Liver (tissue), 9 donors: Measurements from ENCODE around the gene ARHGEF1. TPM values are rescaled to one million over a fixed set of nuclear protein-coding genes. Genes with fewer than 3 reads are reported as not detected.

Experiments used
- DNase-seq: peaks from one replicate; pipeline ENCODE4 v3.0.0-alpha.2; 2017; ENCODE audit warnings: low spot score
- H3K27ac ChIP-seq, 2 donors: one replicate each; pipeline ENCODE4 v1.7.0; 2013; ENCODE audit warnings: inconsistent platforms in 2 of 2, low read length in 2 of 2, control low read depth in 1 of 2, low read depth in 1 of 2, mild to moderate bottlenecking in 1 of 2
- H3K27me3 ChIP-seq, 4 donors: one replicate each; pipeline versions ENCODE4 v1.6.1 to v1.7.0; 2013; ENCODE audit warnings: low read length in 3 of 4, inconsistent platforms in 1 of 4, mild to moderate bottlenecking in 1 of 4, moderate library complexity in 1 of 4; ENCODE audit not compliant: control insufficient read depth in 4 of 4, insufficient read depth in 4 of 4
- H3K36me3 ChIP-seq, 4 donors: one replicate each; pipeline versions ENCODE4 v1.6.1 to v1.7.0; 2013; ENCODE audit warnings: low read length in 3 of 4, mild to moderate bottlenecking in 3 of 4, low read depth in 1 of 4, moderate library complexity in 1 of 4; ENCODE audit not compliant: control insufficient read depth in 4 of 4, insufficient read depth in 3 of 4
- H3K4me1 ChIP-seq, 4 donors: one replicate each; pipeline versions ENCODE4 v1.6.1 to v1.7.0; 2013; ENCODE audit warnings: low read length in 3 of 4, mild to moderate bottlenecking in 3 of 4, moderate library complexity in 1 of 4; ENCODE audit not compliant: control insufficient read depth in 4 of 4, insufficient read depth in 4 of 4
- H3K4me3 ChIP-seq, 3 donors: one replicate each; pipeline versions ENCODE4 v1.6.1 to v1.7.0; 2013; ENCODE audit warnings: low read length in 3 of 3, control low read depth in 1 of 3, low read depth in 1 of 3, mild to moderate bottlenecking in 1 of 3
- H3K9ac ChIP-seq, 2 donors: one replicate each; pipeline ENCODE4 v1.7.0; 2013; ENCODE audit warnings: low read length in 2 of 2, mild to moderate bottlenecking in 2 of 2, moderate library complexity in 2 of 2, control low read depth in 1 of 2, low read depth in 1 of 2
- H3K9me3 ChIP-seq, 4 donors: one replicate each; pipeline versions ENCODE4 v1.6.1 to v1.7.0; 2013; ENCODE audit warnings: low read length in 3 of 4; ENCODE audit not compliant: control insufficient read depth in 4 of 4
- ATF3 ChIP-seq: IDR thresholded peaks from 2 replicates; pipeline ENCODE4 v1.6.1; 2016; ENCODE audit warnings: antibody characterized with exemption
- EGR1 ChIP-seq, 2 donors: IDR thresholded peaks; 2 replicates each; pipeline ENCODE4 v1.6.1; 2016 to 2018; ENCODE audit warnings: antibody characterized with exemption in 2 of 2, low read depth in 2 of 2
- HNF4A ChIP-seq, 2 donors: conservative IDR thresholded peaks; 2 replicates each; pipeline ENCODE4 v1.6.1; 2016; ENCODE audit warnings: antibody characterized with exemption in 2 of 2, mild to moderate bottlenecking in 2 of 2
- HNF4G ChIP-seq: IDR thresholded peaks from 2 replicates; pipeline ENCODE4 v1.6.1; 2016; ENCODE audit warnings: antibody characterized with exemption
- JUND ChIP-seq, 2 donors: IDR thresholded peaks; 2 replicates each; pipeline ENCODE4 v1.6.1; 2016; ENCODE audit warnings: antibody characterized with exemption in 2 of 2
- MAX ChIP-seq: IDR thresholded peaks from 2 replicates; pipeline ENCODE4 v1.6.1; 2016; ENCODE audit warnings: antibody characterized with exemption
- RAD21 ChIP-seq, 2 donors: IDR thresholded peaks; 2 replicates each; pipeline ENCODE4 v1.6.1; 2016; ENCODE audit warnings: antibody characterized with exemption in 2 of 2, mild to moderate bottlenecking in 2 of 2
- SP1 ChIP-seq: IDR thresholded peaks from 2 replicates; pipeline ENCODE4 v1.6.1; 2018; ENCODE audit warnings: antibody characterized with exemption, mild to moderate bottlenecking
- ZBTB33 ChIP-seq: IDR thresholded peaks from 2 replicates; pipeline ENCODE4 v1.6.1; 2016; ENCODE audit warnings: antibody characterized with exemption
- WGBS: extraction: QIAGEN DNeasy Blood & Tissue Kit; methylation state at CpG from one replicate; pipeline ENCODE4 v1.1.7; 2013; 5-methylcytosine and 5-hydroxymethylcytosine counted together
- polyA plus RNA-seq, 2 donors: library from polyadenylated mRNA; stranded (reverse) in 1 of 2; unstranded in 1 of 2; fragments of 200-250 nt in 1 of 2; fragments of >200 nt in 1 of 2; fragmentation: Nextera tagmentation in 1 of 2; extraction: Ambion mirVana in 1 of 2; gene quantifications; one replicate each; pipeline versions ENCODE4 v1.2.1 to v1.2.3, GENCODE V29; 2013 to 2015
- total RNA-seq, 2 donors: library from RNA; depleted of rRNA; stranded (reverse); fragments of >200 nt; gene quantifications; one replicate each; pipeline ENCODE4 v1.2.3, GENCODE V29; 2014
- TF ChIP-seq, protein P1 (sequence below): IDR thresholded peaks from 2 replicates; pipeline ENCODE4 v1.6.1; 2016; ENCODE audit warnings: antibody characterized with exemption, mild to moderate bottlenecking
- TF ChIP-seq, protein P2 (sequence below): fragments of 150-350 bp; IDR thresholded peaks from 2 replicates; pipeline ENCODE4 v1.5.1; 2017; ENCODE audit warnings: improper control_type of control experiment, low read depth, low read length; ENCODE audit not compliant: missing input control
- donor health status: healthy.
- donor health status: healthy.
- donor health status: healthy.
- donor health status: healthy.
- donor health status: healthy.

ARHGEF1 gene
- total and polyA plus RNA-seq, 4 donors: 13.2 to 30.1 (median 18.5) TPM

GRCh38 chr19:41928754-41929535 lies 46.0 kb downstream of the ARHGEF1 start:
- WGBS: 4% methylated on average over 29 of the region's 29 CpGs
- peak overlapping the region in 1 of 3 donors; percentile 39 for H3K4me3 ChIP-seq
- peaks cover 6 to 11% (median 8%) of the 10 kb centered on the region in 4 donors for H3K4me1 ChIP-seq
- DNase-seq: no peak
- TF ChIP-seq HNF4G (no peak), ZBTB33 (no peak)
- no peaks in the 10 kb centered on the region for H3K9me3 ChIP-seq
- H3K27ac ChIP-seq: no peak overlapping the region
- no peak overlapping the region for H3K9ac ChIP-seq
- H3K27me3 ChIP-seq: peaks cover 0 to 16% (median 10%) of the 10 kb centered on the region in 4 donors
- H3K36me3 ChIP-seq: no peaks in the 10 kb centered on the region

- peaks cover 6 to 11% (median 8%) of the 10 kb centered on the region in 4 donors for H3K4me1 ChIP-seq
- H3K27me3 ChIP-seq: peaks cover 0 to 19% (median 10%) of the 10 kb centered on the region in 4 donors
- TF ChIP-seq RAD21 (IDR thresholded peaks at IDR 0.05) (no peak), EGR1 (IDR thresholded peaks at IDR 0.05; ENCODE audit: low read depth in 2 of 2) (no peak), HNF4A (conservative IDR thresholded peaks at IDR 0.05) (no peak), MAX (no peak), JUND (IDR thresholded peaks at IDR 0.05) (no peak), ATF3 (no peak)
- TF ChIP-seq, protein P1, sequence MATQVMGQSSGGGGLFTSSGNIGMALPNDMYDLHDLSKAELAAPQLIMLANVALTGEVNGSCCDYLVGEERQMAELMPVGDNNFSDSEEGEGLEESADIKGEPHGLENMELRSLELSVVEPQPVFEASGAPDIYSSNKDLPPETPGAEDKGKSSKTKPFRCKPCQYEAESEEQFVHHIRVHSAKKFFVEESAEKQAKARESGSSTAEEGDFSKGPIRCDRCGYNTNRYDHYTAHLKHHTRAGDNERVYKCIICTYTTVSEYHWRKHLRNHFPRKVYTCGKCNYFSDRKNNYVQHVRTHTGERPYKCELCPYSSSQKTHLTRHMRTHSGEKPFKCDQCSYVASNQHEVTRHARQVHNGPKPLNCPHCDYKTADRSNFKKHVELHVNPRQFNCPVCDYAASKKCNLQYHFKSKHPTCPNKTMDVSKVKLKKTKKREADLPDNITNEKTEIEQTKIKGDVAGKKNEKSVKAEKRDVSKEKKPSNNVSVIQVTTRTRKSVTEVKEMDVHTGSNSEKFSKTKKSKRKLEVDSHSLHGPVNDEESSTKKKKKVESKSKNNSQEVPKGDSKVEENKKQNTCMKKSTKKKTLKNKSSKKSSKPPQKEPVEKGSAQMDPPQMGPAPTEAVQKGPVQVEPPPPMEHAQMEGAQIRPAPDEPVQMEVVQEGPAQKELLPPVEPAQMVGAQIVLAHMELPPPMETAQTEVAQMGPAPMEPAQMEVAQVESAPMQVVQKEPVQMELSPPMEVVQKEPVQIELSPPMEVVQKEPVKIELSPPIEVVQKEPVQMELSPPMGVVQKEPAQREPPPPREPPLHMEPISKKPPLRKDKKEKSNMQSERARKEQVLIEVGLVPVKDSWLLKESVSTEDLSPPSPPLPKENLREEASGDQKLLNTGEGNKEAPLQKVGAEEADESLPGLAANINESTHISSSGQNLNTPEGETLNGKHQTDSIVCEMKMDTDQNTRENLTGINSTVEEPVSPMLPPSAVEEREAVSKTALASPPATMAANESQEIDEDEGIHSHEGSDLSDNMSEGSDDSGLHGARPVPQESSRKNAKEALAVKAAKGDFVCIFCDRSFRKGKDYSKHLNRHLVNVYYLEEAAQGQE: no peak
- no peaks in the 10 kb centered on the region for H3K36me3 ChIP-seq
- no peak overlapping the region for H3K27ac ChIP-seq
- no peak overlapping the region for H3K9ac ChIP-seq
- no peaks in the 10 kb centered on the region for H3K9me3 ChIP-seq
- WGBS: 24% methylated on average over 14 of the region's 14 CpGs
- no peak overlapping the region for H3K4me3 ChIP-seq
- no peak for DNase-seq
Measured at GRCh38 chr19:41929536-41930071, 46.6 kb downstream of the ARHGEF1 start.

DNA sequence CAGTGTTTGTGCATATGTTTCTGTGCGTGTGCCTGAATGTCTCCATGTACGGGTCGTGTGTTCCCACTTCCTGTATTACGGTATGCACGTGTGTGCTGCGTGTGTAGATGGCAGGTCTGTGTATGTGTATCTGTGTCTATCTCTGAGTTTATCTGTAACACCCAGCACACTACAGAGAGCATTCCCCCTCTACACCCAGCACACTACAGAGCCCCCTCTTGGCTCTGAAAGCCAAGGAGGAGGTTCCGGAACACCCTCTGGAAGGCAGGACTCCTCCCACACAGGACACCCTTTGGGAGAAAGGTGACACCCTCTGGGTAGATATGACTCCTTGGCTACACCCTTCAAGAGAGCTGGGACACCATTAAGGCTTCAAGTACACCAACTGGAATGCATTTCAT lies 47.3 kb downstream of the ARHGEF1 start:
- Histone ChIP-seq H3K36me3 (no peaks in the 10 kb centered on the region), H3K4me1 (peaks cover 6 to 11% (median 8%) of the 10 kb centered on the region in 4 donors), H3K9me3 (no peaks in the 10 kb centered on the region), H3K27me3 (peaks cover 0 to 19% (median 11%) of the 10 kb centered on the region in 4 donors), H3K4me3 (no peak overlapping the region), H3K9ac (no peak overlapping the region), H3K27ac (no peak overlapping the region)
- DNase-seq: no peak
- TF ChIP-seq, protein P1: no peak
- TF ChIP-seq JUND (IDR thresholded peaks at IDR 0.05) (no peak), SP1 (no peak), HNF4G (no peak)
- TF ChIP-seq, protein P2, sequence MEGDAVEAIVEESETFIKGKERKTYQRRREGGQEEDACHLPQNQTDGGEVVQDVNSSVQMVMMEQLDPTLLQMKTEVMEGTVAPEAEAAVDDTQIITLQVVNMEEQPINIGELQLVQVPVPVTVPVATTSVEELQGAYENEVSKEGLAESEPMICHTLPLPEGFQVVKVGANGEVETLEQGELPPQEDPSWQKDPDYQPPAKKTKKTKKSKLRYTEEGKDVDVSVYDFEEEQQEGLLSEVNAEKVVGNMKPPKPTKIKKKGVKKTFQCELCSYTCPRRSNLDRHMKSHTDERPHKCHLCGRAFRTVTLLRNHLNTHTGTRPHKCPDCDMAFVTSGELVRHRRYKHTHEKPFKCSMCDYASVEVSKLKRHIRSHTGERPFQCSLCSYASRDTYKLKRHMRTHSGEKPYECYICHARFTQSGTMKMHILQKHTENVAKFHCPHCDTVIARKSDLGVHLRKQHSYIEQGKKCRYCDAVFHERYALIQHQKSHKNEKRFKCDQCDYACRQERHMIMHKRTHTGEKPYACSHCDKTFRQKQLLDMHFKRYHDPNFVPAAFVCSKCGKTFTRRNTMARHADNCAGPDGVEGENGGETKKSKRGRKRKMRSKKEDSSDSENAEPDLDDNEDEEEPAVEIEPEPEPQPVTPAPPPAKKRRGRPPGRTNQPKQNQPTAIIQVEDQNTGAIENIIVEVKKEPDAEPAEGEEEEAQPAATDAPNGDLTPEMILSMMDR: no peak
- WGBS: 21% methylated on average over 7 of the region's 7 CpGs
